ENCODE data around the gene CALR. TPM values are rescaled to one million over a fixed set of nuclear protein-coding genes. Genes with fewer than 3 reads are reported as not detected.
A peak's percentile ranks its signal among the peaks of the same experiment; 100 is the strongest.
"Not testable (repeated sequence)": the region's sequence is repeated elsewhere in the genome, so short reads cannot be mapped to it uniquely, and the experiment has no call there.

Gene CALR
- total RNA-seq, 1 donor from 2014 or later = 958 TPM

DNA sequence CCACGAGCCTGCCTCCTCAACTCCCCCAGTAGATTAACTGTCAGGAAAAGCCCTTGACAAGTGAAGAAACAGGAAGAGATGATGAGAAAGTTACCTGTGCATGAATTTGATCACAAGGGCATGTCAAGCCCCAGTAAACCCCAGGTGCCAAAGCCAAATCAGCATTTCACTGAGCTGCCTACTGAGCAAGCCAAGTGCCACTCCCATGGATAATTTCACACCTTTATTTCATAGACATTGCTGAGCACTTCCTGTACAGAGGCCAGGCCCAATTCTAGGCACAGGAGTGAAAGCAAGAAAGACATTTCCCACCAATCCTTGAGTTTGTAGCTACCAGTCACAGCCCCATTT, 16.2 kb downstream of the CALR start:
- DNase-seq (ENCODE audit: low read depth) = no peak
- H3K36me3 ChIP-seq (ENCODE audit: control insufficient read depth, insufficient read depth, low read length) = peaks cover 1% of the 10 kb centered on the region
- H3K4me3 ChIP-seq (ENCODE audit: low read depth, low read length) = no peak overlapping the region
- no peak for TF ChIP-seq CTCF (IDR thresholded peaks at IDR 0.05; ENCODE audit: insufficient read depth, low read length, poor library complexity, severe bottlenecking)
- no peaks in the 10 kb centered on the region for H3K27me3 ChIP-seq (ENCODE audit: control insufficient read depth, insufficient read depth, low read length)

DNA sequence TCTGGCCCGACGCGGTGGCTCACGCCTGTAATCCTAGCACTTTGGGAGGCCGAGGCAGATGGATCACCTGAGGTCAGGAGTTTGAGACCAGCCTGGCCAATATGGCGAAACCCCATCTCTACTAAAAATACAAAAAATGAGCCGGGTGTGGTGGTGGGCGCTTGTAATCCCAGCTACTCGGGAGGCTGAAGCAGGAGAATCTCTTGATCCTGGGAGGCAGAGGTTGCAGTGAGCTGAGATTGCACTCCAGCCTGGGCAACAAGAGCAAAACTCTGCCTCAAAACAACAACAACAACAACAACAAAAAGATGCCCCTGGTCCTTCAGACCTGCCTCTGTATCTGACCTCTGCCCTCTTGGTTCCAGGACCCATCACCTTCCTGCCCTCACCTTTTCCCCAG, 17.2 kb downstream of the CALR start:
- H3K36me3 ChIP-seq (ENCODE audit: control insufficient read depth, insufficient read depth, low read length); H3K4me3 ChIP-seq (ENCODE audit: low read depth, low read length); DNase-seq (ENCODE audit: low read depth); H3K27me3 ChIP-seq (ENCODE audit: control insufficient read depth, insufficient read depth, low read length): not testable (repeated sequence)

- no peak for TF ChIP-seq CTCF (IDR thresholded peaks at IDR 0.05; ENCODE audit: insufficient read depth, low read length, poor library complexity, severe bottlenecking)
- DNase-seq (ENCODE audit: low read depth) = no peak
- Histone ChIP-seq H3K4me3 (ENCODE audit: low read depth, low read length) (peak overlapping the region; percentile 95), H3K36me3 (ENCODE audit: control insufficient read depth, insufficient read depth, low read length) (peaks cover 1% of the 10 kb centered on the region), H3K27me3 (ENCODE audit: control insufficient read depth, insufficient read depth, low read length) (no peaks in the 10 kb centered on the region)
Measured at GRCh38 chr19:12955996-12956395, 17.6 kb downstream of the CALR start.

DNA sequence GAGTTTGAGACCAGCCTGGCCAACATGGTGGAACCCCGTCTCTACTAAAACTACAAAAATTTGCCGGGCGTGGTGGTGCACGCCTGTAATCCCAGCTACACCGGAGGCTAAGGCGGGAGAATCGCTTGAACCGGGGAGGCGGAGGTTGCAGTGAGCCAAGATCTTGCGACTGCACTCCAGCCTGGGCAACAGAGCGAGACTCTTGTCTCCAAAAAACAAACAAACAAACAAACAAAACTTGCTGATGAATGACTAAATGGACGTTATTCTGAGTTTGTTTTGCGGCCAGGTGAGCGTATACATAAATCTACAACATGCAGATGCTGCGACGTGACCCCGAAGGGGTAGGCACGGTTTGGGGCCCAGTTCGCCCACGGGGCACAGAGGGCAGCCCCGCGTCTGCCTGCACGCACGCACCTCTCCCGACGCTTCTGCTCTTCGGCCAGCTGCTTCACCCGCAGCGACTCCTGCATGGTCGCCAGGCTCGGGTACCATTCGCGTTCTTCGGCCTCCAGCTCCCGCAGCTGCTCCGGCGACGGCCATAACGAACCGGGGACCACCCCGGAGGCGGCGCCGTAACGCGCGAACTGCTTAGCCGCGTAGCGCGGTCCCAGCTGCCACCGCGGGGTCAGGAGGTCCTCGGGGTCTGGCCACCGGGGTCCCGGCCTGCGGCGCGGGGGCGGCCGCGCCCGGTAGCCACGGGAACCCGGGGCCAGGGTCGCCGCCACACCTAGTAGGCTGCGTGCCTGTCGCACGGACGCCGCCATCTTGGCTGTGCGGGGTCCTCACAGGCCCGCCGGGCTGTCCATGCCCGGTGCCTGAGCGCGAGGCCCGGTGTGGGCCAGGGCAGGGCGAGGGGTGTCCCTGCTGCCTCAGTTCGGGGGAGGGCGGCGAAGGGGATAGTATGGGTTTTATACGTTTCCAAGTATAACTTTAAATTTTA, 18.3 kb downstream of the CALR start, which contains the start of gene GADD45GIP1:
Gene GADD45GIP1 (minus strand): TSS at position 778 of the 943 bp plus-strand sequence. CDS start 11 bp downstream, at position 767.
- no peak for TF ChIP-seq CTCF (IDR thresholded peaks at IDR 0.05; ENCODE audit: insufficient read depth, low read length, poor library complexity, severe bottlenecking)
- Histone ChIP-seq H3K4me3 (ENCODE audit: low read depth, low read length) (peak within 1 kb of the TSS; percentile 95), H3K36me3 (ENCODE audit: control insufficient read depth, insufficient read depth, low read length) (peaks cover 1% of the 10 kb centered on the region), H3K27me3 (ENCODE audit: control insufficient read depth, insufficient read depth, low read length) (no peaks in the 10 kb centered on the region)
- no peak for DNase-seq (ENCODE audit: low read depth)

GRCh38 chr19:12957389-12957952, 19.1 kb downstream of the CALR start:
- not testable (repeated sequence) for H3K27me3 ChIP-seq (ENCODE audit: control insufficient read depth, insufficient read depth, low read length); DNase-seq (ENCODE audit: low read depth); H3K36me3 ChIP-seq (ENCODE audit: control insufficient read depth, insufficient read depth, low read length)
- peak overlapping the region; percentile 95 for H3K4me3 ChIP-seq (ENCODE audit: low read depth, low read length)

DNA sequence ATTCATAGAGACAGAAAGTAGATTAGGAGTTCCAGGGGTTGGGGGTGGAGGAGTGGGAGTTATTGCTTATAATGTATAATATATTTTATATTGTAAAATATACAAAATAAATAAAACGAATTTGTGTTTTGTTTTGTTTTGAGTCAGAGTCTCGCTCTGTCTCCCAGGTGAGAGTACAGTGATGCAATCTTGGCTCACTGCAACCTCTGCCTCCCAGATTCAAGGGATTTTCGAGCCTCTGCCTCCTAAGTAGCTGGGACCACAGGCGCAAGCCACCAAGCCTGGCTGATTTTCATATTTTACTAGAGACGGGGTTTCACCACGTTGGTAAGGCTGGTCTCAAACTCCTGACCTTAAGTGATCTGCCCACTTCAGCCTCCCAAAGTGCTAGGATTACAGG, 21.1 kb downstream of the CALR start:
- Histone ChIP-seq H3K27me3 (ENCODE audit: control insufficient read depth, insufficient read depth, low read length) (no peaks in the 10 kb centered on the region), H3K4me3 (ENCODE audit: low read depth, low read length) (no peak overlapping the region), H3K36me3 (ENCODE audit: control insufficient read depth, insufficient read depth, low read length) (peaks cover 1% of the 10 kb centered on the region)
- no peak for DNase-seq (ENCODE audit: low read depth)
- TF ChIP-seq CTCF (IDR thresholded peaks at IDR 0.05; ENCODE audit: insufficient read depth, low read length, poor library complexity, severe bottlenecking) = no peak
